Measurements from ENCODE around the gene SAE1. TPM values are rescaled to one million over a fixed set of nuclear protein-coding genes. Genes with fewer than 3 reads are reported as not detected.

Gene SAE1
- total and polyA plus RNA-seq, 10 of the 15 experiments (the other 5 are each of a cell fraction or from before 2014, with no cell fraction given) = 62.0 to 246 (median 148) TPM

DNA sequence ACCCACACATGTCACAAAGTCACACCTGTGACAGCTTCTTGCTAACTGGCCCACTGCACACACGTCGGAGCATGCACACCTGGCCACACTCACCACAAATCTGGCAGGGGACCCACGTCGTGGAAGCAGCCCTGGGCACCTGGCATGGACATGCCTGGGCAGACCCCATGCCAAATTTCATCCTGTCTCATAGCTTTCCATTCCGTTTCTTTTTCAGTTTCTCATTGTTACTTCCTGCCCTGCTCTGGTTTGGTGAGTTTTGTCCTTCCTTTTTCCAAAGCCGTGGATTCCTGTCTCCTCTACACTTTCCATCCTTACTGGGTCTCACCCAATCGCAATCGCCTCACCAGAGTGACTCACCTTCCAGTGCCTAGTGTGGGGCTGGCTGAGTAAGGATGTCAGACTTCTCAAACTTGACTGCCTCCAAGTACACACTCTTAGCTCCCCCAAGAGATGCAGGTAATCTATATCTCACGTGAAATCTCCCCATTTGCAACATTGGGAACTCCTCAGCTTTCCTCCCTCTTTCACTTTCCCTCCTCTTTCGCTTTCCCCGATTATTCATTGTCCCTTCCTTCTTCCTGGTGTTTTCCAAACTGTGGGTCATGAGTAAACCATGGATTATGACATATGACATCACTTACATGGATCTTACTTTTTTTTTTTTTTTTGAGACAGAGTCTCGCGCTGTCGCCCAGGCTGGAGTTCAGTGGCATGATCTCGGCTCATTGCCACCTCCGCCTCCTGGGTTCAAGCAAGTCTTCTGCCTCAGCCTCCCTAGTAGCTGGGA is 102.0 kb downstream of the SAE1 start (continued):
- no peak for TF ChIP-seq ZZZ3 (IDR thresholded peaks at IDR 0.05; ENCODE audit: control insufficient read depth, insufficient read length, low read depth)
- peak; percentile 77; the same call in 1 of the 2 replicates for TF ChIP-seq TCF12 (IDR thresholded peaks at IDR 0.05; ENCODE audit: low read depth, low read length)
- TF ChIP-seq DPF2 (IDR thresholded peaks at IDR 0.05) = peak; percentile 73; the same call in 1 of the 2 replicates
- TF ChIP-seq, protein P1, sequence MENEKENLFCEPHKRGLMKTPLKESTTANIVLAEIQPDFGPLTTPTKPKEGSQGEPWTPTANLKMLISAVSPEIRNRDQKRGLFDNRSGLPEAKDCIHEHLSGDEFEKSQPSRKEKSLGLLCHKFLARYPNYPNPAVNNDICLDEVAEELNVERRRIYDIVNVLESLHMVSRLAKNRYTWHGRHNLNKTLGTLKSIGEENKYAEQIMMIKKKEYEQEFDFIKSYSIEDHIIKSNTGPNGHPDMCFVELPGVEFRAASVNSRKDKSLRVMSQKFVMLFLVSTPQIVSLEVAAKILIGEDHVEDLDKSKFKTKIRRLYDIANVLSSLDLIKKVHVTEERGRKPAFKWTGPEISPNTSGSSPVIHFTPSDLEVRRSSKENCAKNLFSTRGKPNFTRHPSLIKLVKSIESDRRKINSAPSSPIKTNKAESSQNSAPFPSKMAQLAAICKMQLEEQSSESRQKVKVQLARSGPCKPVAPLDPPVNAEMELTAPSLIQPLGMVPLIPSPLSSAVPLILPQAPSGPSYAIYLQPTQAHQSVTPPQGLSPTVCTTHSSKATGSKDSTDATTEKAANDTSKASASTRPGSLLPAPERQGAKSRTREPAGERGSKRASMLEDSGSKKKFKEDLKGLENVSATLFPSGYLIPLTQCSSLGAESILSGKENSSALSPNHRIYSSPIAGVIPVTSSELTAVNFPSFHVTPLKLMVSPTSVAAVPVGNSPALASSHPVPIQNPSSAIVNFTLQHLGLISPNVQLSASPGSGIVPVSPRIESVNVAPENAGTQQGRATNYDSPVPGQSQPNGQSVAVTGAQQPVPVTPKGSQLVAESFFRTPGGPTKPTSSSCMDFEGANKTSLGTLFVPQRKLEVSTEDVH (IDR thresholded peaks at IDR 0.05; ENCODE audit: low read depth, partially characterized antibody) = no peak
- TF ChIP-seq NBN (IDR thresholded peaks at IDR 0.05) = peak; percentile 37
- TF ChIP-seq, protein P2, sequence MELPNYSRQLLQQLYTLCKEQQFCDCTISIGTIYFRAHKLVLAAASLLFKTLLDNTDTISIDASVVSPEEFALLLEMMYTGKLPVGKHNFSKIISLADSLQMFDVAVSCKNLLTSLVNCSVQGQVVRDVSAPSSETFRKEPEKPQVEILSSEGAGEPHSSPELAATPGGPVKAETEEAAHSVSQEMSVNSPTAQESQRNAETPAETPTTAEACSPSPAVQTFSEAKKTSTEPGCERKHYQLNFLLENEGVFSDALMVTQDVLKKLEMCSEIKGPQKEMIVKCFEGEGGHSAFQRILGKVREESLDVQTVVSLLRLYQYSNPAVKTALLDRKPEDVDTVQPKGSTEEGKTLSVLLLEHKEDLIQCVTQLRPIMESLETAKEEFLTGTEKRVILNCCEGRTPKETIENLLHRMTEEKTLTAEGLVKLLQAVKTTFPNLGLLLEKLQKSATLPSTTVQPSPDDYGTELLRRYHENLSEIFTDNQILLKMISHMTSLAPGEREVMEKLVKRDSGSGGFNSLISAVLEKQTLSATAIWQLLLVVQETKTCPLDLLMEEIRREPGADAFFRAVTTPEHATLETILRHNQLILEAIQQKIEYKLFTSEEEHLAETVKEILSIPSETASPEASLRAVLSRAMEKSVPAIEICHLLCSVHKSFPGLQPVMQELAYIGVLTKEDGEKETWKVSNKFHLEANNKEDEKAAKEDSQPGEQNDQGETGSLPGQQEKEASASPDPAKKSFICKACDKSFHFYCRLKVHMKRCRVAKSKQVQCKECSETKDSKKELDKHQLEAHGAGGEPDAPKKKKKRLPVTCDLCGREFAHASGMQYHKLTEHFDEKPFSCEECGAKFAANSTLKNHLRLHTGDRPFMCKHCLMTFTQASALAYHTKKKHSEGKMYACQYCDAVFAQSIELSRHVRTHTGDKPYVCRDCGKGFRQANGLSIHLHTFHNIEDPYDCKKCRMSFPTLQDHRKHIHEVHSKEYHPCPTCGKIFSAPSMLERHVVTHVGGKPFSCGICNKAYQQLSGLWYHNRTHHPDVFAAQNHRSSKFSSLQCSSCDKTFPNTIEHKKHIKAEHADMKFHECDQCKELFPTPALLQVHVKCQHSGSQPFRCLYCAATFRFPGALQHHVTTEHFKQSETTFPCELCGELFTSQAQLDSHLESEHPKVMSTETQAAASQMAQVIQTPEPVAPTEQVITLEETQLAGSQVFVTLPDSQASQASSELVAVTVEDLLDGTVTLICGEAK (IDR thresholded peaks at IDR 0.05; ENCODE audit: borderline replicate concordance) = no peak
- no peak for TF ChIP-seq POLR2A (IDR thresholded peaks at IDR 0.05; ENCODE audit: low read depth, low read length)
- TF ChIP-seq SP1 (IDR thresholded peaks at IDR 0.05; ENCODE audit: low read depth, low read length) = peak; percentile 18
- 0 out of 2 replicates have a peak, but pooled peaks have one; percentile 12 for TF ChIP-seq CREM (IDR thresholded peaks at IDR 0.05; ENCODE audit: low read depth)
- 0 out of 2 replicates have a peak, but pooled peaks have one; percentile 11 for TF ChIP-seq ZBED1 (IDR thresholded peaks at IDR 0.05; ENCODE audit: borderline replicate concordance)
- no peak for TF ChIP-seq EZH2 (IDR thresholded peaks at IDR 0.05; ENCODE audit: borderline replicate concordance, control insufficient read depth, low read depth, low read length)
- TF ChIP-seq, protein P3, sequence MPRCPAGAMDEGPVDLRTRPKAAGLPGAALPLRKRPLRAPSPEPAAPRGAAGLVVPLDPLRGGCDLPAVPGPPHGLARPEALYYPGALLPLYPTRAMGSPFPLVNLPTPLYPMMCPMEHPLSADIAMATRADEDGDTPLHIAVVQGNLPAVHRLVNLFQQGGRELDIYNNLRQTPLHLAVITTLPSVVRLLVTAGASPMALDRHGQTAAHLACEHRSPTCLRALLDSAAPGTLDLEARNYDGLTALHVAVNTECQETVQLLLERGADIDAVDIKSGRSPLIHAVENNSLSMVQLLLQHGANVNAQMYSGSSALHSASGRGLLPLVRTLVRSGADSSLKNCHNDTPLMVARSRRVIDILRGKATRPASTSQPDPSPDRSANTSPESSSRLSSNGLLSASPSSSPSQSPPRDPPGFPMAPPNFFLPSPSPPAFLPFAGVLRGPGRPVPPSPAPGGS (IDR thresholded peaks at IDR 0.05; ENCODE audit: borderline replicate concordance, insufficient read depth, low read depth, low read length, poor library complexity, severe bottlenecking) = peak; percentile 63
- TF ChIP-seq, protein P4, sequence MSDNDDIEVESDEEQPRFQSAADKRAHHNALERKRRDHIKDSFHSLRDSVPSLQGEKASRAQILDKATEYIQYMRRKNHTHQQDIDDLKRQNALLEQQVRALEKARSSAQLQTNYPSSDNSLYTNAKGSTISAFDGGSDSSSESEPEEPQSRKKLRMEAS (IDR thresholded peaks at IDR 0.05; ENCODE audit: low read depth, low read length) = peak; percentile 36; the same call in 1 of the 2 replicates

Measured in GM12878 (cell line).